Retina (tissue), 1 donor: ENCODE measurements around the gene CD44.

ENCODE experiments used
- DNase-seq: peaks from one replicate; pipeline ENCODE4 v3.0.0-alpha.2; 2016

CD44 gene

DNA sequence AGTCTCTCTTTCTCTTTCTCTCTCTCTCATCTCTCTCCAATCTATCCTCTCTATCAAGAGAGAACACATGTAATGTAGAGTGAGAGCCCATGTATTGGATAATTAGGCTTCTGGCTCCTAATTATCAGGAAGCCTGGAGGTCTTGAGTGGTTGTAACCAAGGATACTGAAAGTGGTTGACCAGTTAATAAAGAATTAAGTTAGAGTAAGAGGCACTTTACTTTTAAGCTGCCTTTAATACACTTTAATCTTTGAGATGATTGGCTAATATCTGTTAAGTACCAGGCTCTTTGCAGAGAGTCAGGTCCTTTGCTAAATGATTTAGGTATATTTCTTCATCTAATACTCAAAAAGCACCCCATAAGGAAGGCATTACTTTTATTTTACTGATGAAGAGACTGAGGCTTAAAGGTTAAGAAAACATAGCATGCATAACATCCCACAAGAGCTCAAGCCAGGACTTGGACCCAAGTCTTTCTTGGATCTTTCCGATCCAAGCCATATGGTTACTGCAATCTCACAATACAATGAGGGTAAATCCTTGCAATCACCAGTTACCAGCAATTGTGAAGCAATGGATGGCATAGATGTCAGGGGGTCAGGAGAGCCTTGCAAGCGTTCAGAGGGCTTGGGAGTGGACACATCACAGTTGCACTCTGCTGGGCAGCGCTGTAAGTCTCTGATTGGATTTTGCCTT lies 22.1 kb downstream of the CD44 start:
- DNase-seq: no peak

DNA sequence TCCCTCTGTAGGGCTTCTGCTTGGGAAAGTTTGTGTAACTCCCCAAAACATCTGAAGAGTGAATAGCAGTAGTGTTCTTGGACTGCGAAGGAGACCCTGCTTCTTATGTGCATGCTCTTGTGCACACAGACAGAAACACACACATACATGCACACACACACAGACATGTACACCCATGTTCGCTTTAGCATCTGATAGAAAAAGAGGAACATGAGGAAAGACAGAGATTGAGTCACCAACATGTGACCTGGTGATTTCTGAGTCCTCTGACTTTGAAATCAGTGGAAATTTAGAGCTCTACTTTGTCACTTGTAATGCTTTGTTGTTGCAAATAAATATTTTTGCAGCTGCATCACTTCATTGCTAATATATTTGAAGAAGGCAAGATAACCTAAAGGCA lies 23.8 kb downstream of the CD44 start:
- no peak for DNase-seq

GRCh38 chr11:35163209-35163608 lies 24.2 kb downstream of the CD44 start:
- DNase-seq: no peak

GRCh38 chr11:35163702-35164496 lies 24.9 kb downstream of the CD44 start:
- DNase-seq: no peak

GRCh38 chr11:35165030-35165422 lies 26.1 kb downstream of the CD44 start:
- no peak for DNase-seq

- no peak for DNase-seq
These were observed 26.7 kb downstream of the CD44 start for GRCh38 chr11:35165423-35166368.

GRCh38 chr11:35166369-35167360 lies 27.7 kb downstream of the CD44 start:
- no peak for DNase-seq

DNA sequence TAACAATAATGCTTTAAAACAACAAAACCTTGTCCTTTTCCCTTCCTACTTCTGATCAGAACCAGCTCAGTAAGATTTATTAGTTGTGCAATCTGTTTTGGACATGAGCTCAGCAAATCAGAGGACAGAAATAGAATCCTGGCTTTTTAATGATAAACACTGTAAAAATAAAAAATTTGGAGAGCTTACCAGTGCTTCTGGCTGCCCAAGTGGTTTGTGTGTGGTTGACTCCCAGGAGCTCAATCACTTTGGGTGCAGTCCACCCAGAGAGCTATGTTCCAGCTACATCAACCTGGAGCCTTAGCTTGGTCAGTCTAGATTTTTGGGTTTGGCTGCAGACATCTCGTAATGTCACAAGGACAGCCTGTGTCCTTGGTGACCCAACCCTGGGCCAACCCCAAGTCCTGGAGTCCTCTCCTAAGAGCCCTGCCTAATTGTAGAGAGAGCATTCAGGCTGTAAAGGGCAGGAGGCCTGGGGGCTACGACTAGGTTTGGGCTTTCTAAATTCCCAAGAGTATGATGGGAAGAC lies 28.5 kb downstream of the CD44 start:
- DNase-seq: no peak

DNA sequence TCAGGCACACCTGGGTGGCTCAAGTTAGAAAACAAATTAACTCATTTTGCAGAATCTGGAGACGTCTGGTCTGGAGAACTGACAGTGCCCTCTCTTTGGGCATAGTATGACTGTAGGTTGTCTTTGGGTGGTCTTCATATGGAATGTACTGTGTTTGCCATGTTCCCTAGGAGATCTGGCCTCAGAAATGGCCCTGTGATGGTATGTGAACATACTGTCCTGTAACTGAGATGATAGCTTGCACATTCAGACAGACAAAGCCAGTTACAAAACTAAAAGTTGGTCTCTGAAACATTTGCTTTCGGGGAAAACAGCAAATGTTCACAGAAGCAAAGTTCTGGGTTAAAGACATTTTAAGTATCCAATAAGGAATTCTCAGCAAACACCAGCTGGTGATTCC lies 29.7 kb downstream of the CD44 start:
- DNase-seq: no peak

DNA sequence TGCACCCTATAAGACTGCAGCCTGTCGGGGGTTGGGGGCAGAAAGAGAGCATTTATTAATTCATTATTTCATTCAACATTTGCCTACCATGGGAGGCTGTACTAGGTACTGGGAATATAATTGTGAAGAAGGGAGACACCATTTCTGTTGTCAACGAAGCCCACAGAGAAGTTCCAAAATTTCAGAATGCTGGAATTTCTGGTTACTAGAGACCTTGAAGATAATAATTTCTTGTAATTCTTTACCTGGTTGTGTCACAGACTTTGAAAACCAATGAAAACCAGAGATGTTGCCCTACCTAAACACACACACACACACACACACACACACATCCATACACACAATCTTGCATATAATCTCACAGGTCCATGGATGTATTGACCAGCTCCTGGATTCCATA lies 30.1 kb downstream of the CD44 start:
- no peak for DNase-seq

DNA sequence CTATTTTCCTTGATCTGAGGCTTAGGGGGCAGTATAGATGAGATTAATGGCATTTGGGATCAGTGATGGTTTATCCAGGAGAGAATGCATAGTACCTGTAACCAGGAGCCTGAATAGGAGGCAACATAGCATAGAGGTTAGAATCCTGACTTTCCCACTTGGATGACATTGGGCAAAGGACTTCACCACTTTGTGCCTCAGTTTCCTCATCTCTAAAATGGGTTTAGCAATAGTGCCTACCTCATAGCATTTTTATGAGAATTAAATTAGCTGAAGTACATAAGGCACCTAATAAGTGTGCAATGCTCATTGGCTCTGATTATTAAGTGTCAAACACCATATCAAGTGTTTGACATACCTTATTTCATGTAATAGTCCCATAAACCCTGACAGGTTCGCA lies 30.8 kb downstream of the CD44 start:
- no peak for DNase-seq

- DNase-seq: no peak
These were observed 31.5 kb downstream of the CD44 start for GRCh38 chr11:35170503-35170902.

- no peak for DNase-seq
These were observed 32.3 kb downstream of the CD44 start for GRCh38 chr11:35171226-35171625.

- DNase-seq: no peak
These were observed 34.1 kb downstream of the CD44 start for GRCh38 chr11:35173011-35173511.

DNA sequence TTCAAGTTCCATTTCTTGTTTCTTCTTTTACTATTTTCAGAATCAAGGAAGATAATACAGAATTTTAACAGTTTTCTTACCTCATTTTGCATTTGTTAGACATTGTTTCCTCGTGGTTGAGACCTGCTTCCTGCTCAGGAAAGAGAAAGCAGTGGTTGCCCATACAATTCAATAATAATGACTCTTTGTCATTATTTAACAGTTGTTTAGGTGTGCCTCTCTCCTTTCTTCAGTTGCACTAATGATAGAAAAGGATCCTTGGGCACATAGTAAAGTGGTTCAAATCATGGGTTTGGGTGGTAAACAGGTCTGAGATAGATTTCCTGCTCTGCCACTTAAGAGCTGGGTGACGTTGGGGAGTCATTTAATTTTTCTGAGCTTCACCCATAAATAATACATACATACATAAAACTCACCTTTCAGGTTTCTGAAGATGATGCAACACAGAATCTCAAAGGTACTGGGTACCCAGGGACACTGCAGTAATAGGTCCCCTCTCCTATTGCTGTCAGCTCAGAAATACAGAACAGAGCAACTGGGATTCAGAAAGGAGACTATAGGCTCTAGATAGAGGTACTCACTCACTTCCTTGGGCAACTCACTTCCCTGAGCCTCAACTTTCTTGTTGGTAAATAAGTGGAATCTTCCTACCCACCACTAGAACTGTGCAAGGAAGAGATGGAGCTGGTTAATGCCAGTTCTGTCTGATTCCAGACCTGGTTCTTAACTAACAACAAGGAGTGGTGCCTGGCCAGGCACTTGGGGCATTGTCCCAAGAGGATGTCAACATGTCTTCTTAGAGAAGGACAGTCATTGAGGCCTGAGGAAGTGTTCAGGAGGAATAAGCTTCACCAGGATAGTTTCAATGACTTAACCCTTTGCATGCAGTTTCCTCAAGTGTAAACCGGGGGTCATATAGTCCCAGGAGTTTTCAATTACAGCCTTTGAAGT lies 34.9 kb downstream of the CD44 start:
- DNase-seq: no peak

DNA sequence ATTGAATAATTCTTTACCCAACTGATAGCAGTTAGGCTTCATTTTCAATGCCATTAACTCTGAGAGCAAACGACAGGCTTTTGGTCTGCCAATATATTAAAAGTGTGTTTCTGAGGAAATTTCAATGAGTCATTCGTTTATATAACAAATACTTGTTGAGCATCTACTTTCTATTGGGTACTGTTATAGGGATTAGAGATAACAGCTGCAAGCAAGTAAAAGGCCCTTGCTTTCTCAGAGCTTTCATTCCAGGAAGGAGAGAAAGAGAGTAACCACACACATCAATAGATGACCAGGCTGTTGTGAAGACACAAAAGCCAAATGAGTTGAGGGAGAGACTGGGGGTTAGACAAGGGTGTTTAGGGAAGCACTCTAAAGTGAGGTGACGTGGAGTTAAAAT lies 35.7 kb downstream of the CD44 start:
- DNase-seq: no peak

DNA sequence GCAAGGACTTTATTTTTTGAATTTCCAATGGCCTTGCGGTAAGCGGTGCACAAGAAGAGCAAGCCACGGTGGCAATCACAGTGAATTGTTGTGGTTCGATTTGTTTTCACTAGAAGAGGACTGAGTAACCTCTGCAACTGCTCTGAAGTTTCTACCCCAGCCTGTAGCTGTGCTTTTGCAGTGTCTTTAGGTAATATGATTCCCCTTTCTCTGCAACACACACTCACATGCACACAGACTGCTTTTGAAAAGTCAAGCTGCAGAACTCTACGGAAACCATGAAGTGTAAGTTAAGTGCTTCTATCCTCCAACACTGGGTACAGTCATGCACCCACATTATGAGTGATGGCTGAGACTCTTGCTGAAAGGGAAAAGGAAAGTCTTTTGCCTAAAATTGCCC lies 38.4 kb downstream of the CD44 start:
- DNase-seq: no peak

DNA sequence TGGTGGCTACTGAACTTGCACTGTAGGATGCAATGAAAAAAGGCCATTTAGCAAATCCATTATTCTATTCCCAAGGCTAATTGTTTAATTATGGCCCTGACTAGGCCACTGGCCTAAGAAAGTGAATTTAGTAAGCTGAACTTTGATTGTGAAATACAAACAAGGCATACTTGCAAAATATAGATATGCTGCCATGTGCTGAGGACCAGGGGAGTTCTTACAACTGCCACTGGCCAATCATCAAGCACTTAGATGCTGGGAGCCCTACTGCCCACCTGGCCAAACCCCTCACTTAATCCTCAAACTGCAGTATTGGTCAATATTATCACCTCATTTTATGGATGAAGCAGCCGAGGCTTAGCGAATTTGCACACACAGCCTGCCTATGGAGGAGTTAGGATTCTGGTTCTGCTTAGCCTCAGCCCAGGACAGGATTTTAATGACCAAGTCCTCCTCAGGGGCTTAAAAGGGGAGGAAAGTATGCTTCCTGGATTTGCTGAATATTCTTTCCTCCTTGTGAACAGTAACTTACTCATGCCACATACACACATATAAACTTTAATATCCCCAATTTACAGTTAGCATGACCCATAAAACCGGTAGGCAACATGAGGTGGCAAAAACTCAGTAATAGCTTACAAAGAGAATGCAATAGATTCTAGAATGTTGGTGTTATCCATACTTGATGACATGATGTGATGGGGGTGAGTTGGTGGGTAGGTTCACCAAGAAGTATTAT lies 39.3 kb downstream of the CD44 start:
- DNase-seq: no peak

DNA sequence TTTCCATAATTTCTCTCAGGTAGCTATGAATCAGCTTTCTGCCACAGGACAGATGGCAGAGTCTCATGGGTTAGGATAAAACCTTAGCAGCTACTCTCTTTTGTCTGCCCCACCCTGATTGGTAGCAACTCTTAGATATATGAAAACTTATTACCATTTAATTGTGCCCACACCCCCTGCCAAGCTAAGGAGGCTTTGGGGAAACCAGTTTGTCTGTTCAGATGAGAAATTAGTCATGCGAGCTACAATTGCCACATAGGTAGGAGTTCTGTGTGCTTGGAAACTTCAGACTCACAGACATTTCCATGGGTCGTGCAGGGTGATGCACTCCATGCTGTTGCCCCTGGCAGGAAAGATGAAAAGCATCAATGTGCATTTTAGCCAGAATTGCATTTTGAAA lies 39.9 kb downstream of the CD44 start:
- DNase-seq: no peak
